ENCODE results near the gene DYNLL2.

- TF ChIP-seq CTCF (IDR thresholded peaks at IDR 0.05), result no peak
- TF ChIP-seq POLR2A (IDR thresholded peaks at IDR 0.05), result no peak
- TF ChIP-seq POLR2AphosphoS5 (IDR thresholded peaks at IDR 0.05), result no peak
Measured at GRCh38 chr17:58041161-58041560, 42.1 kb upstream of the DYNLL2 start.
